B cell (primary cell): ENCODE results near the gene ELFN1. TPM values are rescaled to one million over a fixed set of nuclear protein-coding genes. Genes with fewer than 3 reads are reported as not detected.

Source experiments
- ATAC-seq: fragments of 200-7000 bp; cut with Tn5 transposase; one replicate; pipeline ENCODE4 v1.10.0; 2021; ENCODE audit warnings: low read depth, mild to moderate bottlenecking, moderate number of reproducible peaks, moderate library complexity
- CTCF ChIA-PET: fragments of 350-600 bp; sonication (Branson Sonifier 250); formaldehyde crosslinking; loops from one replicate; lab custom pipeline; 2021; ENCODE audit warnings: antibody characterized with exemption, inconsistent platforms; lab: Charles Lee
- POLR2A ChIA-PET: fragments of 350-600 bp; sonication (Branson Sonifier 250); formaldehyde crosslinking; loops from one replicate; lab custom pipeline; 2021; ENCODE audit warnings: antibody characterized with exemption; lab: Charles Lee
- DNase-seq: peaks from one replicate; pipeline ENCODE4 v3.0.0; 2013
- H2AFZ ChIP-seq: 2 replicates; pipeline ENCODE4 v1.6.1; 2012; ENCODE audit warnings: mild to moderate bottlenecking, low read depth, low read length; ENCODE audit not compliant: insufficient read depth, poor library complexity, severe bottlenecking
- H3K27ac ChIP-seq, 2 donors: 1 replicate in 1 of 2; 2 replicates in 1 of 2; pipeline ENCODE4 v1.5.1; 2012 to 2013; ENCODE audit warnings: low read length in 2 of 2, mild to moderate bottlenecking in 2 of 2, moderate library complexity in 1 of 2
- H3K27me3 ChIP-seq, 4 experiments: fragments of 200-600 bp in 1 of 4; sonication (generic) in 1 of 4; replicated peaks in 1 of 4; 1 replicate in 2 of 4; 2 replicates in 2 of 4; pipeline versions ENCODE4 v1.6.1 to v1.7.0; 2013 to 2016; ENCODE audit warnings: low read length in 3 of 4, mild to moderate bottlenecking in 2 of 4, mixed read lengths in 1 of 4, moderate library complexity in 1 of 4; ENCODE audit not compliant: insufficient read depth in 4 of 4, control insufficient read depth in 3 of 4; ENCODE audit errors: control extremely low read depth in 1 of 4
- H3K36me3 ChIP-seq, 2 experiments: replicated peaks in 1 of 2; 1 replicate in 1 of 2; 2 replicates in 1 of 2; pipeline versions ENCODE4 v1.6.1 to v1.7.1; 2013; ENCODE audit warnings: low read length in 1 of 2; ENCODE audit not compliant: insufficient read depth in 2 of 2, control insufficient read depth in 1 of 2; ENCODE audit errors: control extremely low read depth in 1 of 2, extremely low read depth in 1 of 2
- H3K4me1 ChIP-seq, 2 donors: fragments of 200-600 bp in 1 of 2; sonication (generic) in 1 of 2; 1 replicate in 1 of 2; 2 replicates in 1 of 2; pipeline versions ENCODE4 v1.5.1 to v1.6.1; 2013 to 2017; ENCODE audit warnings: low read length in 2 of 2; ENCODE audit not compliant: control insufficient read depth in 2 of 2, insufficient read depth in 2 of 2
- H3K4me2 ChIP-seq: replicated peaks from 2 replicates; pipeline ENCODE3; 2012; ENCODE audit warnings: mild to moderate bottlenecking, low read depth, low read length; ENCODE audit not compliant: poor library complexity, severe bottlenecking
- H3K4me3 ChIP-seq, 5 experiments: fragments of 200-600 bp in 1 of 5; sonication (generic) in 1 of 5; 1 replicate in 3 of 5; 2 replicates in 2 of 5; pipeline versions ENCODE4 v1.5.1 to v1.7.0; 2011 to 2016; ENCODE audit warnings: low read length in 4 of 5, mild to moderate bottlenecking in 4 of 5, low read depth in 2 of 5, control low read depth in 1 of 5, moderate library complexity in 1 of 5; ENCODE audit not compliant: insufficient read depth in 1 of 5; ENCODE audit errors: control extremely low read depth in 1 of 5, extremely low read depth in 1 of 5
- H3K79me2 ChIP-seq: fragments of 200-600 bp; sonication (generic); one replicate; pipeline ENCODE4 v1.6.0; 2016; ENCODE audit warnings: low read length; ENCODE audit not compliant: control insufficient read depth, insufficient read depth
- H3K9ac ChIP-seq: fragments of 200-600 bp; sonication (generic); 2 replicates; pipeline ENCODE4 v1.6.1; 2017; ENCODE audit warnings: mild to moderate bottlenecking, low read length, moderate library complexity
- H3K9me3 ChIP-seq, 3 donors: one replicate each; pipeline versions ENCODE4 v1.6.1 to v1.7.1; 2013; ENCODE audit warnings: low read length in 2 of 3; ENCODE audit not compliant: control insufficient read depth in 2 of 3, insufficient read depth in 1 of 3; ENCODE audit errors: control extremely low read depth in 1 of 3
- H4K20me1 ChIP-seq: 2 replicates; pipeline ENCODE4 v1.6.0; 2012; ENCODE audit warnings: mild to moderate bottlenecking, low read length; ENCODE audit not compliant: insufficient read depth, control insufficient read depth, poor library complexity, severe bottlenecking
- H3K27ac Mint-ChIP-seq: one replicate; pipeline ENCODE4 v1.8.0; 2021; ENCODE audit warnings: mixed read lengths
- H3K27me3 Mint-ChIP-seq: one replicate; pipeline ENCODE4 v1.8.0; 2021; ENCODE audit warnings: mixed read lengths
- H3K4me1 Mint-ChIP-seq: one replicate; pipeline ENCODE4 v1.8.0; 2021; ENCODE audit warnings: mixed read lengths
- H3K4me3 Mint-ChIP-seq: one replicate; pipeline ENCODE4 v1.8.0; 2021; ENCODE audit warnings: mixed read lengths
- H3K9me3 Mint-ChIP-seq: one replicate; pipeline ENCODE4 v1.8.0; 2022; ENCODE audit warnings: mixed read lengths; ENCODE audit not compliant: insufficient read depth
- CTCF ChIP-seq: fragments of 200-600 bp; IDR thresholded peaks from one replicate; pipeline ENCODE4 v1.8.0; 2022; ENCODE audit warnings: antibody characterized with exemption, mild to moderate bottlenecking
- EZH2 ChIP-seq: IDR thresholded peaks from 2 replicates; pipeline ENCODE4 v1.6.1; 2012; ENCODE audit warnings: borderline replicate concordance, low read depth, mild to moderate bottlenecking, moderate library complexity, low read length; ENCODE audit not compliant: insufficient read depth, poor library complexity, severe bottlenecking
- WGBS: methylation state at CpG from one replicate; pipeline ENCODE4 v1.1.5; 2013; ENCODE audit warnings: missing lambda C conversion rate; ENCODE audit not compliant: insufficient coverage; 5-methylcytosine and 5-hydroxymethylcytosine counted together
- intact Hi-C: fragments of 100-400 bp; cut with micrococcal nuclease; formaldehyde crosslinking; loops from one replicate; pipeline ENCODE4 v1.10.0; 2022
- polyA plus RNA-seq: library from polyadenylated mRNA; depleted of rRNA; stranded (reverse); fragments of >200 nt; gene quantifications from 2 replicates; pipeline ENCODE4 v1.2.3, GENCODE V29; 2012
- total RNA-seq, 2 donors: library from RNA; stranded (reverse); fragments of 120-200 nt in 1 of 2; gene quantifications; 1 replicate in 1 of 2; 2 replicates in 1 of 2; pipeline versions ENCODE4 v1.2.3 to v1.2.4, GENCODE V29; 2013 to 2022

The ELFN1 gene
- total and polyA plus RNA-seq, 2 donors (not counting 1 experiment from before 2014, with no cell fraction given): 0.12 TPM; not detected in 1

GRCh38 chr7:1719913-1720312 is 49.8 kb downstream of the ELFN1 start:
- no peak overlapping the region for H3K4me2 ChIP-seq
- Mint-ChIP-seq H3K27ac (no peak overlapping the region), H3K4me3 (no peak overlapping the region), H3K27me3 (peaks cover 16% of the 10 kb centered on the region), H3K9me3 (peaks cover 2% of the 10 kb centered on the region), H3K4me1 (no peaks in the 10 kb centered on the region)
- H3K4me1 ChIP-seq: no peaks in the 10 kb centered on the region
- H2AFZ ChIP-seq: no peak overlapping the region
- DNase-seq: no peak
- H3K4me3 ChIP-seq: no peak overlapping the region
- H3K79me2 ChIP-seq: no peaks in the 10 kb centered on the region
- ChIA-PET CTCF (interaction anchor here (0.7 kb wide), 1 partner anchor 379 kb away, joined by 3 read pairs; no protein-coding TSS in a partner anchor), POLR2A (no interaction called here)
- no peak for TF ChIP-seq CTCF
- TF ChIP-seq EZH2: no peak
- no peaks in the 10 kb centered on the region for H3K36me3 ChIP-seq
- intact Hi-C loops: no loop called here
- H3K9me3 ChIP-seq: peaks cover 0 to 33% (median 0%) of the 10 kb centered on the region in 3 donors
- 67% methylated on average over 7 of the region's 7 CpGs for WGBS
- no peak overlapping the region for H3K27ac ChIP-seq
- ATAC-seq: no peak
- H4K20me1 ChIP-seq: no peaks in the 10 kb centered on the region
- H3K9ac ChIP-seq: no peak overlapping the region
- H3K27me3 ChIP-seq: peaks cover 0 to 3% (median 1%) of the 10 kb centered on the region in 4 experiments

- TF ChIP-seq CTCF (no peak), EZH2 (no peak)
Measured at GRCh38 chr7:1720326-1720725, 50.2 kb downstream of the ELFN1 start.

More at GRCh38 chr7:1720326-1720725, 50.2 kb downstream of the ELFN1 start:
- H3K9me3 Mint-ChIP-seq: peaks cover 2% of the 10 kb centered on the region
- H2AFZ ChIP-seq: no peak overlapping the region
- intact Hi-C loops: no loop called here
- no peak overlapping the region for H3K4me2 ChIP-seq
- no peaks in the 10 kb centered on the region for H3K79me2 ChIP-seq
- peaks cover 0 to 31% (median 0%) of the 10 kb centered on the region in 3 donors for H3K9me3 ChIP-seq
- H3K4me3 ChIP-seq: no peak overlapping the region
- H3K36me3 ChIP-seq: no peaks in the 10 kb centered on the region
- H4K20me1 ChIP-seq: no peaks in the 10 kb centered on the region
- DNase-seq: no peak
- whole genome bisulfite sequencing: 91% methylated on average over 7 of the region's 8 CpGs
- no peak overlapping the region for H3K4me3 Mint-ChIP-seq
- peaks cover 15% of the 10 kb centered on the region for H3K27me3 Mint-ChIP-seq
- no peaks in the 10 kb centered on the region for H3K4me1 ChIP-seq
- no peak overlapping the region for H3K27ac ChIP-seq
- ATAC-seq: no peak
- H3K4me1 Mint-ChIP-seq: no peaks in the 10 kb centered on the region
- no peak overlapping the region for H3K27ac Mint-ChIP-seq
- ChIA-PET POLR2A (no interaction called here), CTCF (interaction anchor here (0.7 kb wide), 1 partner anchor 379 kb away, joined by 3 read pairs; no protein-coding TSS in a partner anchor)
- peaks cover 0 to 3% (median 0%) of the 10 kb centered on the region in 4 experiments for H3K27me3 ChIP-seq
- no peak overlapping the region for H3K9ac ChIP-seq
